Measurements from ENCODE around the gene CFAP107. TPM values are rescaled to one million over a fixed set of nuclear protein-coding genes. Genes with fewer than 3 reads are reported as not detected.
"Not testable (repeated sequence)": the region's sequence is repeated elsewhere in the genome, so short reads cannot be mapped to it uniquely, and the experiment has no call there.

The CFAP107 gene
- total RNA-seq, 1 donor from 2014 or later: not detected

GRCh38 chr1:12773438-12773837, 27.4 kb downstream of the CFAP107 start, which contains the start of gene PRAMEF12:
Gene PRAMEF12, plus strand, starts transcription at chr1:12773738. Its CDS starts 1,130 bp downstream, at chr1:12774868.
- no peaks in the 10 kb centered on the region for H3K4me1 Mint-ChIP-seq (ENCODE audit: low read depth)
- intact Hi-C loops (cut with micrococcal nuclease): no loop called here
- no peaks in the 10 kb centered on the region for H3K36me3 Mint-ChIP-seq (ENCODE audit: low read depth)
- no peaks in the 10 kb centered on the region for H3K27me3 Mint-ChIP-seq (ENCODE audit: low read depth)
- H3K4me3 Mint-ChIP-seq (ENCODE audit: low read depth): no peak within 1 kb of the TSS
- H3K27ac Mint-ChIP-seq: no peak within 1 kb of the TSS
- DNase-seq (ENCODE audit: low spot score): no peak
- no peaks in the 10 kb centered on the region for H3K9me3 Mint-ChIP-seq

GRCh38 chr1:12774801-12775345, 28.9 kb downstream of the CFAP107 start:
- Mint-ChIP-seq H3K9me3 (no peaks in the 10 kb centered on the region), H3K36me3 (ENCODE audit: low read depth) (no peaks in the 10 kb centered on the region), H3K27ac (no peak overlapping the region), H3K4me3 (ENCODE audit: low read depth) (no peak overlapping the region), H3K4me1 (ENCODE audit: low read depth) (no peaks in the 10 kb centered on the region), H3K27me3 (ENCODE audit: low read depth) (no peaks in the 10 kb centered on the region)
- DNase-seq (ENCODE audit: low spot score): no peak
- intact Hi-C loops (cut with micrococcal nuclease): no loop called here

GRCh38 chr1:12775443-12775842, 29.4 kb downstream of the CFAP107 start:
- no peaks in the 10 kb centered on the region for H3K9me3 Mint-ChIP-seq
- H3K27me3 Mint-ChIP-seq (ENCODE audit: low read depth): no peaks in the 10 kb centered on the region
- no peak overlapping the region for H3K27ac Mint-ChIP-seq
- intact Hi-C loops (cut with micrococcal nuclease): no loop called here
- no peaks in the 10 kb centered on the region for H3K4me1 Mint-ChIP-seq (ENCODE audit: low read depth)
- H3K36me3 Mint-ChIP-seq (ENCODE audit: low read depth): no peaks in the 10 kb centered on the region
- no peak overlapping the region for H3K4me3 Mint-ChIP-seq (ENCODE audit: low read depth)
- no peak for DNase-seq (ENCODE audit: low spot score)

- no peak for DNase-seq (ENCODE audit: low spot score)
- Mint-ChIP-seq H3K4me3 (ENCODE audit: low read depth) (no peak overlapping the region), H3K27ac (no peak overlapping the region), H3K4me1 (ENCODE audit: low read depth) (no peaks in the 10 kb centered on the region), H3K36me3 (ENCODE audit: low read depth) (no peaks in the 10 kb centered on the region), H3K9me3 (no peaks in the 10 kb centered on the region), H3K27me3 (ENCODE audit: low read depth) (no peaks in the 10 kb centered on the region)
- intact Hi-C loops (cut with micrococcal nuclease): no loop called here
These were observed 31.0 kb downstream of the CFAP107 start for GRCh38 chr1:12776801-12777557.

GRCh38 chr1:12778061-12778460, 32.1 kb downstream of the CFAP107 start:
- Mint-ChIP-seq H3K27ac (no peak overlapping the region), H3K4me1 (ENCODE audit: low read depth) (no peaks in the 10 kb centered on the region), H3K9me3 (no peaks in the 10 kb centered on the region), H3K36me3 (ENCODE audit: low read depth) (no peaks in the 10 kb centered on the region), H3K27me3 (ENCODE audit: low read depth) (no peaks in the 10 kb centered on the region), H3K4me3 (ENCODE audit: low read depth) (no peak overlapping the region)
- DNase-seq (ENCODE audit: low spot score): no peak
- intact Hi-C loops (cut with micrococcal nuclease): no loop called here

GRCh38 chr1:12778907-12779306, 32.9 kb downstream of the CFAP107 start:
- DNase-seq (ENCODE audit: low spot score): no peak
- H3K9me3 Mint-ChIP-seq: peaks cover 4% of the 10 kb centered on the region
- H3K4me1 Mint-ChIP-seq (ENCODE audit: low read depth): no peaks in the 10 kb centered on the region
- no peaks in the 10 kb centered on the region for H3K27me3 Mint-ChIP-seq (ENCODE audit: low read depth)
- H3K36me3 Mint-ChIP-seq (ENCODE audit: low read depth): no peaks in the 10 kb centered on the region
- H3K4me3 Mint-ChIP-seq (ENCODE audit: low read depth): no peak overlapping the region
- no peak overlapping the region for H3K27ac Mint-ChIP-seq
- intact Hi-C loops (cut with micrococcal nuclease): no loop called here

- H3K4me3 Mint-ChIP-seq (ENCODE audit: low read depth); H3K27ac Mint-ChIP-seq; H3K27me3 Mint-ChIP-seq (ENCODE audit: low read depth); H3K36me3 Mint-ChIP-seq (ENCODE audit: low read depth); intact Hi-C loops (cut with micrococcal nuclease); H3K4me1 Mint-ChIP-seq (ENCODE audit: low read depth); DNase-seq (ENCODE audit: low spot score): not testable (repeated sequence)
- peaks cover 13% of the 10 kb centered on the region for H3K9me3 Mint-ChIP-seq
These were observed 35.5 kb downstream of the CFAP107 start for GRCh38 chr1:12781488-12781887.

- H3K27ac Mint-ChIP-seq; H3K36me3 Mint-ChIP-seq (ENCODE audit: low read depth); DNase-seq (ENCODE audit: low spot score); intact Hi-C loops (cut with micrococcal nuclease); H3K27me3 Mint-ChIP-seq (ENCODE audit: low read depth); H3K4me3 Mint-ChIP-seq (ENCODE audit: low read depth); H3K4me1 Mint-ChIP-seq (ENCODE audit: low read depth): not testable (repeated sequence)
- H3K9me3 Mint-ChIP-seq: peaks cover 13% of the 10 kb centered on the region
These were observed 37.8 kb downstream of the CFAP107 start for GRCh38 chr1:12783783-12784182.

- H3K36me3 Mint-ChIP-seq (ENCODE audit: low read depth); DNase-seq (ENCODE audit: low spot score); H3K27me3 Mint-ChIP-seq (ENCODE audit: low read depth); H3K27ac Mint-ChIP-seq; H3K4me1 Mint-ChIP-seq (ENCODE audit: low read depth); intact Hi-C loops (cut with micrococcal nuclease); H3K4me3 Mint-ChIP-seq (ENCODE audit: low read depth): not testable (repeated sequence)
- peaks cover 13% of the 10 kb centered on the region for H3K9me3 Mint-ChIP-seq
These were observed 38.7 kb downstream of the CFAP107 start for GRCh38 chr1:12784729-12785128.

- H3K27ac Mint-ChIP-seq; H3K9me3 Mint-ChIP-seq; H3K4me3 Mint-ChIP-seq (ENCODE audit: low read depth); DNase-seq (ENCODE audit: low spot score); H3K36me3 Mint-ChIP-seq (ENCODE audit: low read depth); intact Hi-C loops (cut with micrococcal nuclease); H3K27me3 Mint-ChIP-seq (ENCODE audit: low read depth); H3K4me1 Mint-ChIP-seq (ENCODE audit: low read depth): not testable (repeated sequence)
These were observed 45.1 kb downstream of the CFAP107 start, which contains the start of gene PRAMEF1 for GRCh38 chr1:12791097-12791496. Gene PRAMEF1, plus strand, starts transcription at chr1:12791397. Its CDS starts 1,831 bp downstream, at chr1:12793228.

GRCh38 chr1:12798911-12799310, 52.9 kb downstream of the CFAP107 start:
- H3K36me3 Mint-ChIP-seq (ENCODE audit: low read depth): no peaks in the 10 kb centered on the region
- intact Hi-C loops (cut with micrococcal nuclease): no loop called here
- H3K4me3 Mint-ChIP-seq (ENCODE audit: low read depth): no peak overlapping the region
- no peak for DNase-seq (ENCODE audit: low spot score)
- no peaks in the 10 kb centered on the region for H3K9me3 Mint-ChIP-seq
- H3K27ac Mint-ChIP-seq: no peak overlapping the region
- no peaks in the 10 kb centered on the region for H3K27me3 Mint-ChIP-seq (ENCODE audit: low read depth)
- H3K4me1 Mint-ChIP-seq (ENCODE audit: low read depth): no peaks in the 10 kb centered on the region

- H3K9me3 Mint-ChIP-seq: peaks cover 1% of the 10 kb centered on the region
- no peaks in the 10 kb centered on the region for H3K4me1 Mint-ChIP-seq (ENCODE audit: low read depth)
- no peak overlapping the region for H3K4me3 Mint-ChIP-seq (ENCODE audit: low read depth)
- H3K36me3 Mint-ChIP-seq (ENCODE audit: low read depth): no peaks in the 10 kb centered on the region
- no peak for DNase-seq (ENCODE audit: low spot score)
- H3K27me3 Mint-ChIP-seq (ENCODE audit: low read depth): no peaks in the 10 kb centered on the region
- no peak overlapping the region for H3K27ac Mint-ChIP-seq
- intact Hi-C loops (cut with micrococcal nuclease): no loop called here
These were observed 53.7 kb downstream of the CFAP107 start for GRCh38 chr1:12799730-12800129.

GRCh38 chr1:12809933-12810332, 63.9 kb downstream of the CFAP107 start:
- H3K4me3 Mint-ChIP-seq (ENCODE audit: low read depth): no peak overlapping the region
- H3K9me3 Mint-ChIP-seq: peaks cover 7% of the 10 kb centered on the region
- no peaks in the 10 kb centered on the region for H3K36me3 Mint-ChIP-seq (ENCODE audit: low read depth)
- H3K4me1 Mint-ChIP-seq (ENCODE audit: low read depth): no peaks in the 10 kb centered on the region
- intact Hi-C loops (cut with micrococcal nuclease): no loop called here
- H3K27ac Mint-ChIP-seq: no peak overlapping the region
- peaks cover 2% of the 10 kb centered on the region for H3K27me3 Mint-ChIP-seq (ENCODE audit: low read depth)
- DNase-seq (ENCODE audit: low spot score): no peak

All from activated T-helper 2 cell treated with anti-CD3 and anti-CD28 coated beads, Interferon-gamma antibody, Interleukin-2, Interleukin-4, amounts not matched to agents 10 μg/mL and 5 μg/mL and 100 μg/mL, durations not matched to agents 14 hours and 24 hours and 36 hours (primary cell).